Mammary epithelial cell (primary cell): Measurements from ENCODE around the gene FHL5.

Experiments
- CTCF ChIP-seq, 2 donors: IDR thresholded peaks in 1 of 2; conservative IDR thresholded peaks in 1 of 2; 2 replicates each; pipeline ENCODE4 v1.5.1; 2011 to 2012; ENCODE audit warnings: inconsistent platforms in 2 of 2, low read length in 2 of 2, mild to moderate bottlenecking in 2 of 2, control low read depth in 1 of 2, low read depth in 1 of 2; ENCODE audit not compliant: insufficient read depth in 1 of 2; ENCODE audit errors: extremely low read depth in 1 of 2
- EZH2 ChIP-seq: IDR thresholded peaks from 2 replicates; pipeline ENCODE4 v1.6.1; 2012; ENCODE audit warnings: low read length, inconsistent platforms, borderline replicate concordance

- TF ChIP-seq CTCF (conservative IDR thresholded peaks at IDR 0.05 in 1 of 2, IDR thresholded peaks at IDR 0.05 in 1 of 2; ENCODE audit: extremely low read depth in 1 of 2, insufficient read depth in 1 of 2, low read depth in 1 of 2, low read length in 2 of 2) = no peak
- TF ChIP-seq EZH2 = no peak
These were observed 47.1 kb downstream of the FHL5 start for GRCh38 chr6:96610019-96610418.
